Caco-2 (cell line): ENCODE measurements around the gene TMEM204. TPM values are rescaled to one million over a fixed set of nuclear protein-coding genes. Genes with fewer than 3 reads are reported as not detected.

ENCODE experiments used
- BruUV-seq: library from RNA; stranded (reverse); fragments of 400-500 nt; replicated peaks from 2 replicates; lab custom pipeline; 2021; lab: Mats Ljungman, UMichigan
- CTCF ChIA-PET: fragments of 300-600 bp; sonication (Branson Sonifier 250); formaldehyde crosslinking; loops from one replicate; lab custom pipeline; 2022; ENCODE audit warnings: antibody characterized with exemption; lab: Charles Lee
- POLR2A ChIA-PET: fragments of 300-600 bp; sonication (Branson Sonifier 250); formaldehyde crosslinking; loops from one replicate; lab custom pipeline; 2022; ENCODE audit warnings: antibody characterized with exemption; lab: Charles Lee
- DNase-seq, 2 experiments: peaks; one replicate each; pipeline versions ENCODE4 v3.0.0 to v3.0.0-alpha.2; 2020 to 2022
- H3K27me3 ChIP-seq: replicated peaks from 2 replicates; pipeline ENCODE4 v1.6.0; 2011; ENCODE audit warnings: low read length; ENCODE audit not compliant: control insufficient read depth, insufficient read depth
- H3K36me3 ChIP-seq: 2 replicates; pipeline ENCODE4 v1.5.1; 2011; ENCODE audit warnings: low read length; ENCODE audit not compliant: control insufficient read depth, insufficient read depth
- H3K4me1 ChIP-seq: fragments of 250-450 bp; sonication (Bioruptor Pico); 2 replicates; pipeline ENCODE4 v1.5.1; 2020; ENCODE audit warnings: mild to moderate bottlenecking
- H3K4me3 ChIP-seq: 2 replicates; pipeline ENCODE4 v1.5.1; 2011; ENCODE audit warnings: low read depth, mild to moderate bottlenecking, control low read depth, low read length
- H3K9me3 ChIP-seq: fragments of 250-450 bp; sonication (Bioruptor Pico); 2 replicates; pipeline ENCODE4 v1.5.1; 2020; ENCODE audit warnings: mild to moderate bottlenecking, moderate library complexity
- H3K27ac Mint-ChIP-seq: one replicate; pipeline ENCODE4 v1.8.0; 2022; ENCODE audit warnings: mixed read lengths; ENCODE audit not compliant: unreplicated experiment
- H3K27me3 Mint-ChIP-seq: one replicate; pipeline ENCODE4 v1.8.0; 2022; ENCODE audit warnings: mixed read lengths; ENCODE audit not compliant: insufficient read depth, unreplicated experiment
- H3K36me3 Mint-ChIP-seq: one replicate; pipeline ENCODE4 v1.8.0; 2022; ENCODE audit warnings: mild to moderate bottlenecking, mixed read lengths; ENCODE audit not compliant: insufficient read depth, unreplicated experiment
- H3K4me1 Mint-ChIP-seq: one replicate; pipeline ENCODE4 v1.8.0; 2022; ENCODE audit warnings: low read depth, mixed read lengths; ENCODE audit not compliant: unreplicated experiment
- H3K4me3 Mint-ChIP-seq: one replicate; pipeline ENCODE4 v1.8.0; 2022; ENCODE audit warnings: mild to moderate bottlenecking, moderate library complexity, mixed read lengths; ENCODE audit not compliant: unreplicated experiment
- H3K9me3 Mint-ChIP-seq: one replicate; pipeline ENCODE4 v1.8.0; 2022; ENCODE audit warnings: mixed read lengths; ENCODE audit not compliant: unreplicated experiment
- intact Hi-C: fragments of 100-400 bp; cut with micrococcal nuclease; formaldehyde crosslinking; loops from one replicate; pipeline ENCODE4 v1.10.0; 2022; ENCODE audit not compliant: unreplicated experiment
- total RNA-seq: library from RNA; stranded (reverse); gene quantifications from 2 replicates; pipeline ENCODE4 v1.2.3, GENCODE V29; 2022
- TF ChIP-seq, protein P1 (sequence below), 2 experiments: fragments of 200-600 bp in 1 of 2; IDR thresholded peaks; 1 replicate in 1 of 2; 2 replicates in 1 of 2; pipeline versions ENCODE4 v1.5.1 to v1.8.0; 2011 to 2022; ENCODE audit warnings: antibody characterized with exemption in 1 of 2, control low read depth in 1 of 2, inconsistent platforms in 1 of 2, low read depth in 1 of 2, low read length in 1 of 2, mild to moderate bottlenecking in 1 of 2, moderate library complexity in 1 of 2; ENCODE audit not compliant: insufficient read depth in 1 of 2, severe bottlenecking in 1 of 2, unreplicated experiment in 1 of 2

Gene TMEM204
- total RNA-seq, 1 experiment from 2014 or later: not detected

GRCh38 chr16:1532771-1533170 lies 695 bp upstream of the TMEM204 start:
- ChIA-PET POLR2A (no interaction called here), CTCF (no interaction called here)
- no peaks in the 10 kb centered on the region for H3K9me3 Mint-ChIP-seq
- TF ChIP-seq, protein P1, sequence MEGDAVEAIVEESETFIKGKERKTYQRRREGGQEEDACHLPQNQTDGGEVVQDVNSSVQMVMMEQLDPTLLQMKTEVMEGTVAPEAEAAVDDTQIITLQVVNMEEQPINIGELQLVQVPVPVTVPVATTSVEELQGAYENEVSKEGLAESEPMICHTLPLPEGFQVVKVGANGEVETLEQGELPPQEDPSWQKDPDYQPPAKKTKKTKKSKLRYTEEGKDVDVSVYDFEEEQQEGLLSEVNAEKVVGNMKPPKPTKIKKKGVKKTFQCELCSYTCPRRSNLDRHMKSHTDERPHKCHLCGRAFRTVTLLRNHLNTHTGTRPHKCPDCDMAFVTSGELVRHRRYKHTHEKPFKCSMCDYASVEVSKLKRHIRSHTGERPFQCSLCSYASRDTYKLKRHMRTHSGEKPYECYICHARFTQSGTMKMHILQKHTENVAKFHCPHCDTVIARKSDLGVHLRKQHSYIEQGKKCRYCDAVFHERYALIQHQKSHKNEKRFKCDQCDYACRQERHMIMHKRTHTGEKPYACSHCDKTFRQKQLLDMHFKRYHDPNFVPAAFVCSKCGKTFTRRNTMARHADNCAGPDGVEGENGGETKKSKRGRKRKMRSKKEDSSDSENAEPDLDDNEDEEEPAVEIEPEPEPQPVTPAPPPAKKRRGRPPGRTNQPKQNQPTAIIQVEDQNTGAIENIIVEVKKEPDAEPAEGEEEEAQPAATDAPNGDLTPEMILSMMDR (IDR thresholded peaks at IDR 0.05; ENCODE audit: insufficient read depth in 1 of 2, low read depth in 1 of 2, low read length in 1 of 2, severe bottlenecking in 1 of 2, unreplicated experiment in 1 of 2): no peak
- H3K4me1 ChIP-seq: no peaks in the 10 kb centered on the region
- no peaks in the 10 kb centered on the region for H3K4me1 Mint-ChIP-seq
- no peak overlapping the region for H3K4me3 Mint-ChIP-seq
- H3K27me3 ChIP-seq: no peaks in the 10 kb centered on the region
- no peak for DNase-seq
- no peak overlapping the region for H3K4me3 ChIP-seq
- no TSS peak for BruUV-seq
- no peaks in the 10 kb centered on the region for H3K36me3 Mint-ChIP-seq
- intact Hi-C loops: no loop called here
- no peak overlapping the region for H3K27ac Mint-ChIP-seq
- H3K27me3 Mint-ChIP-seq: no peaks in the 10 kb centered on the region
- H3K36me3 ChIP-seq: no peaks in the 10 kb centered on the region
- H3K9me3 ChIP-seq: no peaks in the 10 kb centered on the region

DNA sequence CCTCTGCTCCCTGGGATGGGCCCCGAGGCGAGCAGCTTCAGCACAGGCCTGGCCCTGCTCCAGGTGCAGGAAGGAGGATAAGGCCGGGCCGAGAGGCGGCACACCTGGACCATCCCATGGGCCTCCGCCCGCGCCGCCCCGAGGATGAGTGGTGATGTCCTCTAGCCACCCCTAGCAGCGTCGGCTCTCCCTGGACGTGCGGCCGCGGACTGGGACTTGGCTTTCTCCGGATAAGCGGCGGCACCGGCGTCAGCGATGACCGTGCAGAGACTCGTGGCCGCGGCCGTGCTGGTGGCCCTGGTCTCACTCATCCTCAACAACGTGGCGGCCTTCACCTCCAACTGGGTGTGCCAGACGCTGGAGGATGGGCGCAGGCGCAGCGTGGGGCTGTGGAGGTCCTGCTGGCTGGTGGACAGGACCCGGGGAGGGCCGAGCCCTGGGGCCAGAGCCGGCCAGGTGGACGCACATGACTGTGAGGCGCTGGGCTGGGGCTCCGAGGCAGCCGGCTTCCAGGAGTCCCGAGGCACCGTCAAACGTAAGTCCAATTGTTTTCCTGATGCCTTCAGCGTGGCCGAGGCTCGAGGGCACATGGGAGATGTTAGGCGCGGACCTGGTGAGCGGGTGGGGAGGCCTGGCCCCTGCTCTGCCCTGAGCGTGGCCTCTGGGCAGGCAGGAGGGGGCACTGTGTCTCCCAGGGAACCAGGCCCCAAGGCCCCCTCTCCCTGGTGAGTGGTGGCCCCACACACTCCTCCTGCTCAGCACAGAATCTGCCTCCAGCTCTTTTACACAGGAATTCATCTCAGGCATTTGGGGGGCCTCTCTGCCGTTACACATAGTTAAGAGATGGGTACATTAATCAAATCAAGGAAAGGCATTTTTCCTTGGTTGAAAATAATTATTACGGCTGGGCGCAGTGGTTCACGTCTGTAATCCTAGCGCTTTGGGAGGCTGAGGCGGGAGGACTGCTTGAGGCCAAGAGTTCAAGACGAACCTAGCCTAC lies 855 bp downstream of the TMEM204 start:
- BruUV-seq: no TSS peak
- TF ChIP-seq, protein P1 (IDR thresholded peaks at IDR 0.05; ENCODE audit: insufficient read depth in 1 of 2, low read depth in 1 of 2, low read length in 1 of 2, severe bottlenecking in 1 of 2, unreplicated experiment in 1 of 2): no peak

DNA sequence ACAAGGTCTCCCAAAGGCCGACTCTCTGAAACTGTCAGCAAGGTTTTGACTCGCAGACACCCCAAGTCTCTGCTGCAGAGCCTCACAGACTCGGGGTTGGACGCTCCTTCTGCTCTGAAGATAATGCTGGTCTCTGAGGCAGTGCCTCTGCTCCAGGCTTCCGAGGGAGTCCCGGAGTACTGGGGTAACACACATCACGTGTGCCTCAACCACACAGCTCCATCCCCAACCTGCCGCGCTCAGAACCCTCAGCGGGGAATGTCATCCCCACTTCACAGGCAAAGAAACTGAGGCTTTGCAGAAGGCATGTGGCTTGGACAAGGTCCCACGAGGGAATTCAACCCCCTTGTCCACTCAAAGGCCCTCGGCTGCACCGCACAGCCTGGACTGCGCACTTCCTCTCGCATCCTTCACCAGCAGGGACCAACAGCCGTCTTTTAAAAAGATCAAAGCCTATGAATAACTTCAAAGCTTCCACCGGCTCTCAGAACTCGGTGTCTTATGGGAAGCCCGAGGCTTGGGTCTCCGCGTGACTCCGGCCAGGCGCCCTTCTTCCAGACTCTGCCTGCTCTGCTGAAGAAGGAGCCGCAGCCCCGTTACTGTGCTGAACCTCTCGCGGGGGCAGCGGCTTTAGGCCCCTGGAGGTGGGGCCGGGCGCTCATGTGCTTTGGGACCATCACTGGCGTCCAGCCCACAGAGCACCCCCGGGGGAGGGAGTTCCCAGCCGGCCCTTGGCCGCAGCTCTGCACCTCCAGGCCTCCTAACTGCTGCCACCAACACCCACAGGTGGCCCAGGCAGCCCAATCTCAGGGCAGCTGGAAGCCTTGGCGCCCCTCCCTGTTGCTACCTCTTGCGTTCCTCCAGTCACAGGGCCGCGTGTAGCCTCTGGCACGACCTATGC lies 2.2 kb downstream of the TMEM204 start:
- intact Hi-C loops: no loop called here
- no peaks in the 10 kb centered on the region for H3K36me3 Mint-ChIP-seq
- ChIA-PET POLR2A (no interaction called here), CTCF (interaction anchor here (0.6 kb wide), 1 partner anchor 133 kb away, joined by 3 read pairs; no protein-coding TSS in a partner anchor)
- no peak for DNase-seq
- H3K27me3 ChIP-seq: no peaks in the 10 kb centered on the region
- H3K4me1 Mint-ChIP-seq: no peaks in the 10 kb centered on the region
- H3K4me3 Mint-ChIP-seq: no peak overlapping the region
- TF ChIP-seq, protein P1 (IDR thresholded peaks at IDR 0.05; ENCODE audit: insufficient read depth in 1 of 2, low read depth in 1 of 2, low read length in 1 of 2, severe bottlenecking in 1 of 2, unreplicated experiment in 1 of 2): no peak
- no peaks in the 10 kb centered on the region for H3K36me3 ChIP-seq
- no peak overlapping the region for H3K27ac Mint-ChIP-seq
- no peak overlapping the region for H3K4me3 ChIP-seq
- H3K4me1 ChIP-seq: no peaks in the 10 kb centered on the region
- BruUV-seq: no TSS peak
- no peaks in the 10 kb centered on the region for H3K9me3 Mint-ChIP-seq
- no peaks in the 10 kb centered on the region for H3K27me3 Mint-ChIP-seq
- no peaks in the 10 kb centered on the region for H3K9me3 ChIP-seq

More for the DNA sequence above, 855 bp downstream of the TMEM204 start:
- no peak for DNase-seq
- H3K36me3 Mint-ChIP-seq: no peaks in the 10 kb centered on the region
- H3K27me3 ChIP-seq: no peaks in the 10 kb centered on the region
- no peak overlapping the region for H3K27ac Mint-ChIP-seq
- no peak overlapping the region for H3K4me3 ChIP-seq
- no peaks in the 10 kb centered on the region for H3K9me3 Mint-ChIP-seq
- H3K27me3 Mint-ChIP-seq: no peaks in the 10 kb centered on the region
- no peaks in the 10 kb centered on the region for H3K4me1 ChIP-seq
- intact Hi-C loops: no loop called here
- H3K36me3 ChIP-seq: no peaks in the 10 kb centered on the region
- ChIA-PET POLR2A (no interaction called here), CTCF (no interaction called here)
- H3K4me1 Mint-ChIP-seq: no peaks in the 10 kb centered on the region
- H3K9me3 ChIP-seq: no peaks in the 10 kb centered on the region
- H3K4me3 Mint-ChIP-seq: no peak overlapping the region
